ENCODE results near the gene TEKT1. TPM values are rescaled to one million over a fixed set of nuclear protein-coding genes. Genes with fewer than 3 reads are reported as not detected.
"Not testable (repeated sequence)": the region's sequence is repeated elsewhere in the genome, so short reads cannot be mapped to it uniquely, and the experiment has no call there.

TEKT1 gene
- total RNA-seq, 6 experiments from 2014 or later, result not detected

GRCh38 chr17:6775871-6776405 is 55.6 kb downstream of the TEKT1 start, which contains the start of gene FBXO39:
TSS of gene FBXO39 (plus strand) at chr17:6776215. CDS start at chr17:6779869, 3,654 bp downstream.
- Histone ChIP-seq H3K4me1 (peaks cover 0 to 6% (median 0%) of the 10 kb centered on the region in 4 donors), H3K27ac (no peak within 1 kb of the TSS), H3K4me3 (peak within 1 kb of the TSS in 1 of 3 donors; percentile 36), H3K9me3 (no peaks in the 10 kb centered on the region), H3K36me3 (peaks cover 0 to 30% (median 17%) of the 10 kb centered on the region in 4 donors), H3K27me3 (no peaks in the 10 kb centered on the region)
- peak in 1 of 3 donors; percentile 48 for DNase-seq
- TF ChIP-seq POLR2A (IDR thresholded peaks at IDR 0.05), result peak; percentile 29
- TF ChIP-seq, protein P1, sequence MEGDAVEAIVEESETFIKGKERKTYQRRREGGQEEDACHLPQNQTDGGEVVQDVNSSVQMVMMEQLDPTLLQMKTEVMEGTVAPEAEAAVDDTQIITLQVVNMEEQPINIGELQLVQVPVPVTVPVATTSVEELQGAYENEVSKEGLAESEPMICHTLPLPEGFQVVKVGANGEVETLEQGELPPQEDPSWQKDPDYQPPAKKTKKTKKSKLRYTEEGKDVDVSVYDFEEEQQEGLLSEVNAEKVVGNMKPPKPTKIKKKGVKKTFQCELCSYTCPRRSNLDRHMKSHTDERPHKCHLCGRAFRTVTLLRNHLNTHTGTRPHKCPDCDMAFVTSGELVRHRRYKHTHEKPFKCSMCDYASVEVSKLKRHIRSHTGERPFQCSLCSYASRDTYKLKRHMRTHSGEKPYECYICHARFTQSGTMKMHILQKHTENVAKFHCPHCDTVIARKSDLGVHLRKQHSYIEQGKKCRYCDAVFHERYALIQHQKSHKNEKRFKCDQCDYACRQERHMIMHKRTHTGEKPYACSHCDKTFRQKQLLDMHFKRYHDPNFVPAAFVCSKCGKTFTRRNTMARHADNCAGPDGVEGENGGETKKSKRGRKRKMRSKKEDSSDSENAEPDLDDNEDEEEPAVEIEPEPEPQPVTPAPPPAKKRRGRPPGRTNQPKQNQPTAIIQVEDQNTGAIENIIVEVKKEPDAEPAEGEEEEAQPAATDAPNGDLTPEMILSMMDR (IDR thresholded peaks at IDR 0.05), result no peak
- peak; percentile 69 to 81 (median 78) for ATAC-seq
- WGBS (ENCODE audit: insufficient coverage, low coverage, low lambda C conversion rate, missing lambda C conversion rate), result 12% methylated on average over 19 of the region's 49 CpGs
- intact Hi-C loops (cut with DNase I), result no loop called here

DNA sequence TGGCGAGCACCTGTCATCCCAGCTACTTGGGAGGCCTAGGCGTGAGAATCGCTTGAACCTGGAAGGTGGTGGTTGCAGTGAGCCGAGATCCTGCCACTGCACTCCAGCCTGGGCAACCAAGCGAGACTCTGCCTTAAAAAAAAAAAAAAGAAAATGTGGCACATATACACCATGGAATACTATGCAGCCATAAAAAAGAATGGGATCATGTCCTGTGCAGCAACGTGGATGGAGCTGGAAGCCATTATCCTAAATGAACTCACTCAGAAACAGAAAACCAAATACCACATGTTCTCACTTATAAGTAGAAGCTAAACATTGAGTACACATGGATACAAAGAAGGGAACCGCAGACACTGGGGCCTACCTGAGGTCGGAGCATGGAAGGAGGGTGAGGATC is 56.6 kb downstream of the TEKT1 start:
- DNase-seq; H3K9me3 ChIP-seq; H3K4me1 ChIP-seq; intact Hi-C loops (cut with DNase I); H3K27me3 ChIP-seq; H3K27ac ChIP-seq; ATAC-seq; H3K4me3 ChIP-seq: not testable (repeated sequence)
- WGBS (ENCODE audit: insufficient coverage, low coverage, low lambda C conversion rate, missing lambda C conversion rate), result 87% methylated on average over 4 of the region's 8 CpGs
- peaks cover 0 to 40% (median 24%) of the 10 kb centered on the region in 4 donors for H3K36me3 ChIP-seq

- DNase-seq (no peak), ATAC-seq (no peak)
- Histone ChIP-seq H3K4me1 (no peaks in the 10 kb centered on the region), H3K27ac (no peak overlapping the region), H3K4me3 (no peak overlapping the region), H3K36me3 (peaks cover 0 to 65% (median 40%) of the 10 kb centered on the region in 4 donors), H3K9me3 (peaks cover 0 to 10% (median 6%) of the 10 kb centered on the region in 4 donors), H3K27me3 (no peaks in the 10 kb centered on the region)
- intact Hi-C loops (cut with DNase I), result no loop called here
- no peak for TF ChIP-seq POLR2A (IDR thresholded peaks at IDR 0.05)
- TF ChIP-seq, protein P1 (IDR thresholded peaks at IDR 0.05), result no peak
- WGBS (ENCODE audit: insufficient coverage, low coverage, low lambda C conversion rate, missing lambda C conversion rate), result 90% methylated on average over 1 of the region's 1 CpG
These were observed 59.5 kb downstream of the TEKT1 start for GRCh38 chr17:6772016-6772415.

DNA sequence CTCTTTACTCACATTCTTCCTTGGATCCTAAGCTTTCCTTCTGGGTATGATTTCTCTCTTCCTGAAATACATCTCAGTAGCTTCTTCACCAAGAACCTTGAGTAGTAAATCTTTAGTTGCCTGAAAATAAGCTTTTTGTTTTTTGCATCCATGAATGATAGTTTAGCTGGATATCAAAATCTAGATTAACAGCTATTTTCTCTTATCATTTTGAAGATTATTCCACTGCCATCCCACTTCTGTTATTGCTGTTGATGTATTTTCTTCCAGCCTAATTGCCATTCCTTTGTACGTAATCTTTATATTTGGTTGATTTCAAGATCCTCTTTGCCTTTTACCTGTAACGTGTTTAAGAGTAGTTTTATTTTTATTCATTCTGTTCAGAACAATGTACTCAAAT is 63.1 kb downstream of the TEKT1 start:
- Histone ChIP-seq H3K4me1 (no peaks in the 10 kb centered on the region), H3K9me3 (peaks cover 0 to 10% (median 6%) of the 10 kb centered on the region in 4 donors), H3K27me3 (no peaks in the 10 kb centered on the region), H3K4me3 (no peak overlapping the region), H3K27ac (no peak overlapping the region), H3K36me3 (peaks cover 0 to 89% (median 61%) of the 10 kb centered on the region in 4 donors)
- intact Hi-C loops (cut with DNase I), result no loop called here
- TF ChIP-seq, protein P1 (IDR thresholded peaks at IDR 0.05), result no peak
- TF ChIP-seq POLR2A (IDR thresholded peaks at IDR 0.05), result no peak
- ATAC-seq, result no peak
- DNase-seq, result no peak
- 94% methylated on average over 2 of the region's 2 CpGs for WGBS (ENCODE audit: insufficient coverage, low coverage, low lambda C conversion rate, missing lambda C conversion rate)

- H3K4me1 ChIP-seq, result peaks cover 0 to 12% (median 5%) of the 10 kb centered on the region in 4 donors
- DNase-seq, result no peak
- ATAC-seq, result no peak
- intact Hi-C loops (cut with DNase I), result no loop called here
- peaks cover 0 to 68% (median 41%) of the 10 kb centered on the region in 4 donors for H3K36me3 ChIP-seq
- TF ChIP-seq, protein P1 (IDR thresholded peaks at IDR 0.05), result no peak
- TF ChIP-seq POLR2A (IDR thresholded peaks at IDR 0.05), result no peak
- H3K27me3 ChIP-seq, result no peaks in the 10 kb centered on the region
- no peak overlapping the region for H3K27ac ChIP-seq
- no peak overlapping the region for H3K4me3 ChIP-seq
- WGBS (ENCODE audit: insufficient coverage, low coverage, low lambda C conversion rate, missing lambda C conversion rate), result 88% methylated on average over 5 of the region's 8 CpGs
- no peaks in the 10 kb centered on the region for H3K9me3 ChIP-seq
These were observed 69.8 kb downstream of the TEKT1 start for GRCh38 chr17:6761779-6762178.
